ENCODE results near the gene FMNL3.

GRCh38 chr12:49750996-49751393 is 43.8 kb upstream of the FMNL3 start:
- TF ChIP-seq, protein P1, sequence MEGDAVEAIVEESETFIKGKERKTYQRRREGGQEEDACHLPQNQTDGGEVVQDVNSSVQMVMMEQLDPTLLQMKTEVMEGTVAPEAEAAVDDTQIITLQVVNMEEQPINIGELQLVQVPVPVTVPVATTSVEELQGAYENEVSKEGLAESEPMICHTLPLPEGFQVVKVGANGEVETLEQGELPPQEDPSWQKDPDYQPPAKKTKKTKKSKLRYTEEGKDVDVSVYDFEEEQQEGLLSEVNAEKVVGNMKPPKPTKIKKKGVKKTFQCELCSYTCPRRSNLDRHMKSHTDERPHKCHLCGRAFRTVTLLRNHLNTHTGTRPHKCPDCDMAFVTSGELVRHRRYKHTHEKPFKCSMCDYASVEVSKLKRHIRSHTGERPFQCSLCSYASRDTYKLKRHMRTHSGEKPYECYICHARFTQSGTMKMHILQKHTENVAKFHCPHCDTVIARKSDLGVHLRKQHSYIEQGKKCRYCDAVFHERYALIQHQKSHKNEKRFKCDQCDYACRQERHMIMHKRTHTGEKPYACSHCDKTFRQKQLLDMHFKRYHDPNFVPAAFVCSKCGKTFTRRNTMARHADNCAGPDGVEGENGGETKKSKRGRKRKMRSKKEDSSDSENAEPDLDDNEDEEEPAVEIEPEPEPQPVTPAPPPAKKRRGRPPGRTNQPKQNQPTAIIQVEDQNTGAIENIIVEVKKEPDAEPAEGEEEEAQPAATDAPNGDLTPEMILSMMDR (IDR thresholded peaks at IDR 0.05): no peak
- no peak for TF ChIP-seq POLR2A (IDR thresholded peaks at IDR 0.05)

Measured in right lobe of liver (tissue), 4 donors.